ENCODE results near the gene FAM120A.

Gene FAM120A

GRCh38 chr9:93456504-93456903 lies 5.0 kb downstream of the FAM120A start:
- TF ChIP-seq, protein P1, sequence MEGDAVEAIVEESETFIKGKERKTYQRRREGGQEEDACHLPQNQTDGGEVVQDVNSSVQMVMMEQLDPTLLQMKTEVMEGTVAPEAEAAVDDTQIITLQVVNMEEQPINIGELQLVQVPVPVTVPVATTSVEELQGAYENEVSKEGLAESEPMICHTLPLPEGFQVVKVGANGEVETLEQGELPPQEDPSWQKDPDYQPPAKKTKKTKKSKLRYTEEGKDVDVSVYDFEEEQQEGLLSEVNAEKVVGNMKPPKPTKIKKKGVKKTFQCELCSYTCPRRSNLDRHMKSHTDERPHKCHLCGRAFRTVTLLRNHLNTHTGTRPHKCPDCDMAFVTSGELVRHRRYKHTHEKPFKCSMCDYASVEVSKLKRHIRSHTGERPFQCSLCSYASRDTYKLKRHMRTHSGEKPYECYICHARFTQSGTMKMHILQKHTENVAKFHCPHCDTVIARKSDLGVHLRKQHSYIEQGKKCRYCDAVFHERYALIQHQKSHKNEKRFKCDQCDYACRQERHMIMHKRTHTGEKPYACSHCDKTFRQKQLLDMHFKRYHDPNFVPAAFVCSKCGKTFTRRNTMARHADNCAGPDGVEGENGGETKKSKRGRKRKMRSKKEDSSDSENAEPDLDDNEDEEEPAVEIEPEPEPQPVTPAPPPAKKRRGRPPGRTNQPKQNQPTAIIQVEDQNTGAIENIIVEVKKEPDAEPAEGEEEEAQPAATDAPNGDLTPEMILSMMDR (conservative IDR thresholded peaks at IDR 0.05; ENCODE audit: low read depth, low read length): no peak
- no peak for DNase-seq (ENCODE audit: low read depth)
- H3K4me3 ChIP-seq (ENCODE audit: low read length): no peak overlapping the region

- TF ChIP-seq, protein P1 (conservative IDR thresholded peaks at IDR 0.05; ENCODE audit: low read depth, low read length): no peak
- DNase-seq (ENCODE audit: low read depth): no peak
- H3K4me3 ChIP-seq (ENCODE audit: low read length): no peak overlapping the region
Observed at GRCh38 chr9:93457006-93457405, 5.5 kb downstream of the FAM120A start.

DNA sequence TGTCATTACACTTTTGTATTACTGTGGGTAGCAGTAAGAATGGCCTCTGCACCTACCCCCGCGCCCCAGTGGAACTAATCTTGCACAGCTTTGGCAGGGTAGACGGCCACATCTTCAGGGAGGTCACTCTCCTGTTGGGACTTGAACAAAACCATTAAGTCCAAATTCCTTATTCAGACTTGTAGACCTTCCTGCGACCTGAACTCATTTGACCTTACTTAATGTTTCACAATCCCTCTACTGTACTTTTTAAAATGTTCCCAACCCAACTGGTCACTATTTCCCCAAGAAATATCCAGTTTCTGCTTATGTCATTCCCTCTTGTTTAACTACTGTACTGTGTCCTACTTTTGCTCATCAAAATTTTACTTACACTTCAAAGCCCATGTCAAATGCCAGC lies 7.2 kb downstream of the FAM120A start:
- TF ChIP-seq, protein P1 (conservative IDR thresholded peaks at IDR 0.05; ENCODE audit: low read depth, low read length): no peak
- no peak overlapping the region for H3K4me3 ChIP-seq (ENCODE audit: low read length)
- no peak for DNase-seq (ENCODE audit: low read depth)

GRCh38 chr9:93459432-93459847 lies 8.0 kb downstream of the FAM120A start:
- DNase-seq (ENCODE audit: low read depth): no peak
- TF ChIP-seq, protein P1 (conservative IDR thresholded peaks at IDR 0.05; ENCODE audit: low read depth, low read length): no peak
- H3K4me3 ChIP-seq (ENCODE audit: low read length): no peak overlapping the region

- TF ChIP-seq, protein P1 (conservative IDR thresholded peaks at IDR 0.05; ENCODE audit: low read depth, low read length): no peak
- no peak for DNase-seq (ENCODE audit: low read depth)
- no peak overlapping the region for H3K4me3 ChIP-seq (ENCODE audit: low read length)
Observed at GRCh38 chr9:93460689-93461413, 9.4 kb downstream of the FAM120A start.

GRCh38 chr9:93461414-93461743 lies 9.9 kb downstream of the FAM120A start:
- TF ChIP-seq, protein P1 (conservative IDR thresholded peaks at IDR 0.05; ENCODE audit: low read depth, low read length): no peak
- no peak for DNase-seq (ENCODE audit: low read depth)
- no peak overlapping the region for H3K4me3 ChIP-seq (ENCODE audit: low read length)

DNA sequence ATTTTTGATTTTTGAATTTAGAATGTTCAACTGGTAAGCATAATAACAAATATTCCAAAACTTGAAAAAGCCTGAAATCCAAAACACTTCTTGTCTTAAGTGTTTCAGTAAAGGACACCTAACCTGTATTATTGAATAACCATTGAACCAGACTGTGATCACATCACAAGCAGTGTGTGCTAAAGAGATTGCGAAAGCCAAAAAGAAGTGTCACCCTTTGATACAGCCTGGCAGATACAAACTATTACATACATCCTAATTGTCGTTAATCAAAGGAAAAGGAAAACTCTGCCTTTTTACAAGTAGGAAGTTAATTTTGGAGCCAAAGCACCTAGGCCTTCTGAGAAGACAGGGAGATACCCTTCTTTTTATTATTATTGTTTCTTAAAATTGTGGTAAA lies 10.3 kb downstream of the FAM120A start:
- DNase-seq (ENCODE audit: low read depth): no peak
- TF ChIP-seq, protein P1 (conservative IDR thresholded peaks at IDR 0.05; ENCODE audit: low read depth, low read length): no peak
- H3K4me3 ChIP-seq (ENCODE audit: low read length): no peak overlapping the region
